ENCODE results near the gene MRLN. TPM values are rescaled to one million over a fixed set of nuclear protein-coding genes. Genes with fewer than 3 reads are reported as not detected.
"Not testable (repeated sequence)": the region's sequence is repeated elsewhere in the genome, so short reads cannot be mapped to it uniquely, and the experiment has no call there.

Gene MRLN
- under 1 TPM in 2 of 3 donors, not detected in 1; 0.36 to 0.94 TPM for polyA plus RNA-seq (ENCODE audit: insufficient read length in 3 of 3)
- long read RNA-seq, donor 1, partial matches to known transcripts = 0 of 1 reads
- long read RNA-seq, donor 1, other reads (novel, unspliced or antisense) = 0 of 1 reads
- long read RNA-seq, donor 2, partial matches to known transcripts = 0 of 1 reads
- long read RNA-seq, donor 2, other reads (novel, unspliced or antisense) = 0 of 1 reads
- long read RNA-seq, donor 3 = 0 reads
- long read RNA-seq, donor 4 = 0 reads
- long read RNA-seq, donor 5 = 0 reads
- long read RNA-seq, donor 6, partial matches to known transcripts = 0 of 2 reads
- long read RNA-seq, donor 6, other reads (novel, unspliced or antisense) = 0 of 2 reads
- long read RNA-seq, donor 7, partial matches to known transcripts = 0 of 1 reads
- long read RNA-seq, donor 7, other reads (novel, unspliced or antisense) = 0 of 1 reads
- long read RNA-seq, donor 8 = 0 reads
- long read RNA-seq, donor 9, partial matches to known transcripts = 0 of 1 reads
- long read RNA-seq, donor 9, other reads (novel, unspliced or antisense) = 0 of 1 reads
- long read RNA-seq, donor 10 = 0 reads
- long read RNA-seq, donor 11 = 0 reads
- long read RNA-seq, donor 12, partial matches to known transcripts = 0 of 1 reads
- long read RNA-seq, donor 12, other reads (novel, unspliced or antisense) = 0 of 1 reads
- long read RNA-seq, donor 13 = 0 reads
- long read RNA-seq, donor 14 = 0 reads
- long read RNA-seq, donor 15, partial matches to known transcripts = 0 of 1 reads
- long read RNA-seq, donor 15, other reads (novel, unspliced or antisense) = 0 of 1 reads
- long read RNA-seq, donor 16 = 0 reads

DNA sequence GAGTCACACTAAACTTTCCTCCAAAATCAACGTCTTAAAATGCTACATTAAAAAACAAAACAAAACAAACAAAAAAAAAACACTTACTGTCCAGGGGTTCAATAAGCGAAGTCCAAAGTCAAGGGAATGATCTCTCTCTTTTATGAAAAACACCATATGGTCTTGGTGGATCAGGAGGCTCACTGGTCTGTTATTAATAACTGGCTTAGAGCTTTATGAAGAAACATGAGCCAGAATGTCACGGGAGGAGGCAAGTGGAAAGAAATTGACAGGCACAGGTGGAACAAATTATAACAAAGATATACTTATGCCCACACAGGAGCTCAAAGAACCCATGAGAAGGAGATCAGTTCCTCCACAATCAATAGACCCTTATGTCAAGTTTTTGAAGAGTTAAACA lies at the start of gene MRLN:
MRLN (minus strand) TSS at position 189 of the 400 bp plus-strand sequence.
- DNase-seq = no peak

DNA sequence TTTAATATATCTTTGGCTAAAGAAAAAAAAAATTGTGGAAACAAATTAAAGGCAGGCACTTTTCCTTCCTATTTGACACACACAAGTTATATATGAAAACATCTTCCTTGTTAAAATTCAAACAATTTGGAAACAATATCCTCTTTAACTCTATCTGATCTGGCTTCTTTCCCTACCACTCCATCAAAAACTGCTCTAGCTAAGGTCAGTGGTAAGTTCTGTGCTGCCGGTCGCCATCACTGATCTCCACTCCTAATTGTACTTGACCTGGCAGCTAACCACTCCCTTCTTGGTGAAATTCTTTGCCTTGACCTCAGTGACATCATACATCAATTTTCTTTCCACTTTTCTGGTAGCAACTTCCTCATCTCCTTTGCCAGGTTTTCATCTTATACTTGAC lies 47.9 kb upstream of the MRLN start:
- DNase-seq = no peak

DNA sequence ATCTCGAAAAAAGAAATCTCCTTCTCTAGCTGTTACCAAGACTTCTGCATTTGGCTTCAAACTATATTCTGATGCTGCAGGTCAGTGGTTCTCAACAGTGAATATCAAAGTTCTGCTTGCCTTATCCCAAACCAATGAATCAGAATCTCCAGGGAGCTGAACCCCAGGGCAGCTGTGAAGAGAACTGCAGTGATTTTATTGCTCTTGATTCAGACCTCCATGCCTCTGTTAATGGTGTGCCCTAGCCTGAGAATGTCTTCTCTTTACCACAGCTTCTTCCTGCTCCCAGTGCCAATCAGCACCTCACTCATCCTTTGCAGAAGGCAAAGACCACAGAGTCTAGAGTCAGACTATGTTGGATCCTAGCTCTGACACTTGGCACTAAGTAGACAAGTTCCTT lies 46.2 kb upstream of the MRLN start:
- no peak for DNase-seq

GRCh38 chr10:59793919-59794318 lies 40.7 kb upstream of the MRLN start:
- DNase-seq = peak; percentile 31

- DNase-seq = no peak
These were observed 39.6 kb upstream of the MRLN start for GRCh38 chr10:59792812-59793211.

- no peak for DNase-seq
These were observed 38.3 kb upstream of the MRLN start for GRCh38 chr10:59791601-59792000.

GRCh38 chr10:59790080-59790479 lies 36.8 kb upstream of the MRLN start:
- not testable (repeated sequence) for DNase-seq

DNA sequence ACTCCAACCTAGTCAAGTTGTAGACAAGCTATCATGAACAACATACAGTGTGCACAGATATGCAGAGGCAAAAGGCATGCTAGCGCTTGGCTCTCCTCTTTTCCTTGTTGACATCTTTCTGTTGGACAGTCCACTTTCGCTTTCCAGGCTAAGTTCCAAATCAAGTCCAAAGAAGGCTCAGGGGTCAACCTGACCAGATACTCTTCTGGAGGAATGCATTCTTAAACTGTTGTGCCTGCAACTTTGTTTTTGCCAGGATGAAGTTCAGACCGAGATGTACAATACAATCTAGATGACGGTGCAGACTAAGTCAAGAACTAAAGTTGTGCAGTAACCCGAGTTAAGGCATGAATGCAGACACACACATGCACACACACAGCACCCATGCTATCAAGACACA lies 35.7 kb upstream of the MRLN start:
- not testable (repeated sequence) for DNase-seq

GRCh38 chr10:59787032-59787431 lies 33.8 kb upstream of the MRLN start:
- DNase-seq = not testable (repeated sequence)

GRCh38 chr10:59785476-59785875 lies 32.2 kb upstream of the MRLN start:
- not testable (repeated sequence) for DNase-seq

- no peak for DNase-seq
These were observed 28.3 kb upstream of the MRLN start for GRCh38 chr10:59781511-59781910.

GRCh38 chr10:59779756-59780533 lies 26.7 kb upstream of the MRLN start:
- no peak for DNase-seq

DNA sequence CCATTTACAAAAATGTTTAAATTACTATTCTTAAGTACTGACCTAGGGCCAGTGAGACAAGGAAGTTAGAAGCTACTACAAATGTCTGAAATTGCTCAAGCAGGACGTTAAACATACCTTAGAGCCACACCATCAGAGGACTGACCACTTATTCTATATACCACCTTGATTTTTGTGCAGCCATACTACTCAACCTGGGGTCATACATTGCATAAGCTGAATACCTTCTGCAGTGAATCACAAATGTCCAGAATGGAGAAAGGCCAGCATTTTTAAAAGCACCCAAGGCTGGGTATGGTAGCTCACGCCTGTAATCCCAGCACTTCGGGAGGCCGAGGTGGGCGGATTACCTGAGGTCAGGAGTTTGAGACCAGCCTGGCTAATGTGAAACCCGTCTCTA lies 21.2 kb upstream of the MRLN start:
- DNase-seq = no peak

DNA sequence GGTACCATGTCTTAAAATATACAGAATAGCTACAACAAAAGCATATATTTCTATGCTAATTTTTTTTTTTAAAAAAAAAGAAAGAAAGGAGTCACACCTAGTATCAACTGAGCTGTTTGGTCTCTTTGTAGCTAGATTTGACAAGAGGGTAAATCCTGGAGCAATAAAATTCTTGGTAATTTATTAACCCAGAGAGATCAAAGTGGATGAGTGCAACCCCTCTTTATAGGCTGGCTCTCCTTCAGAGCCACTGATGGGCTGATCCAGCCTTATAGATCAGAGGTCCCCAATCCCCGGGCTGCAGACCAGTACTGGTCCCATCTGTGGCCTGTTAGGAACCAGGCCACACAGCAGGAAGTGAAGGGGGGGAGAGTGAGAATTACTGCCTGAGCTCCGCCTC lies 19.8 kb upstream of the MRLN start:
- no peak for DNase-seq

DNA sequence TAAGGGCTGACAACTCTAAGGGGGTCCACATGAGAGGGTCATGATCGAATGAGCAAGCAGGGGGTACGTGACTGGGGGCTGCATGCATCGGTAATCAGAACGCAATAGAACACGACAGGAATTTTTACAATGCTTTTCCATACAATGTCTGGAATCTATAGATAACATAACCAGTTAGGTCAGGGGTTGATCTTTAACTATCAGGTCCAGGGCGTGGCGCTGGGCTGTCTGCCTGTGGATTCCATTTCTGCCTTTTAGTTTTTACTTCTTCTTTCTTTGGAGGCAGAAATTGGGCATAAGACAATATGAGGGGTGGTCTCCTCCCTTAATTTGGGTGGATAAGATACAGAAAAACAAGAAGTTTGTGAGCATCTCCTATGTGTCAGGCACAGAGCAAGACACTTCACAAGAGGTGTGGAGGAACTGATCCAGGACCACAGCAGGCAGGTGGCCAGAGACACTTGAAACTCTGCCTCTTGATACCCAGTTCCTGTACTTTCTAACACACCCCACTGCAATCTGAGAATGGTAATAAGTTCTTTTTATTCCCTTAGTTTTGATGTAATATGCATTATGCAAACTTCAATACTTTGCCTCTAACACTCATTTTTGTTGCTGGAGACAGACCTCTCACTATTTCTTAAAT lies 18.0 kb upstream of the MRLN start:
- no peak for DNase-seq

DNA sequence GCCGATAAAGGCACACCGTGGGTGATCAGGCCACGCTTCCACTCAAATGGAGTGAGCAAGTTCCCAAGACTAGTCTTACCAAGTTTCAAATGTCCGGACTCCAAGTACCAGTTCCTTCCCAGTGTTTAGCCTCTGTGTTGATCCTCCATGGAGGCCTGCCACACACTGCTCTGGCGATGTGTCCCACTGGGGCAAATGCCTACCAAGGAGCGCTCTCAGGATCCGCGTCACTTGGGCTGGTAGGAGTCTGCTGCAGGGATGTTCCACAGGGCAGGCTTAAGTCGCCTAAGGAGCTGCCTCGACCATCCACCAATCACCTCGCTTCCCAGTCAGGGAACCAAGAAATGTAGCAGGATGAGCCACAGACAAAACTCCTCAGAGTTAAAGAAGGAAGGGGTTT lies 17.4 kb upstream of the MRLN start:
- DNase-seq = no peak

DNA sequence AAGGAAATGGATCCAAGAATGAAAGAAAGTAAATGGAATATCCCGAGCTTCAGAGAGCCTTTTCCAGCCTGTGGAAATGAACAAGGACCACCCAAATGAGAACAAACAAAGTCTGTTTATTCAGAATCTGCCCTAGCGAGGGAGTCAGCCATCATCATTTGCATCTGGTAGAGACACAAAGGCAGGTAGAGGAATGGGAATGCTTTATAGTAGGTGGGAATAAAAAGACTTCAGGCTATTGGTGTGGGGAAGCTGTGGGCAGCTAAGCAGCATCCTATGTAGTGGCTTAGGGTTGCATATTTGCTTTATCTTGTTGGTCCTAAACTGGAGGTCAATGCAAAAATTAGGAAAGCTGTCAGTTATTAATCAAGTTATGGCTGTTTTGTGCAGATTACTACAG lies 9.2 kb upstream of the MRLN start:
- no peak for DNase-seq

GRCh38 chr10:59757966-59758365 lies 4.7 kb upstream of the MRLN start:
- DNase-seq = no peak

- no peak for DNase-seq
These were observed 1.7 kb upstream of the MRLN start for GRCh38 chr10:59754951-59755350.

GRCh38 chr10:59752278-59752940 lies 846 bp downstream of the MRLN start:
- DNase-seq = no peak
